Smooth muscle cell of trachea (primary cell): ENCODE measurements around the gene TAS1R3. TPM values are rescaled to one million over a fixed set of nuclear protein-coding genes. Genes with fewer than 3 reads are reported as not detected.

Experiments used
- total RNA-seq: library from RNA; depleted of rRNA; stranded (reverse); fragments of >200 nt; gene quantifications from 2 replicates; pipeline ENCODE4 v1.2.1, GENCODE V29; 2014

TAS1R3 gene
- total RNA-seq, result 0.15 and 0.50 TPM in 2 replicates

GRCh38 chr1:1331068-1331965 is at the start of gene TAS1R3:
TAS1R3 (plus strand) TSS chr1:1331280; CDS start chr1:1331346, 66 bp downstream.

DNA sequence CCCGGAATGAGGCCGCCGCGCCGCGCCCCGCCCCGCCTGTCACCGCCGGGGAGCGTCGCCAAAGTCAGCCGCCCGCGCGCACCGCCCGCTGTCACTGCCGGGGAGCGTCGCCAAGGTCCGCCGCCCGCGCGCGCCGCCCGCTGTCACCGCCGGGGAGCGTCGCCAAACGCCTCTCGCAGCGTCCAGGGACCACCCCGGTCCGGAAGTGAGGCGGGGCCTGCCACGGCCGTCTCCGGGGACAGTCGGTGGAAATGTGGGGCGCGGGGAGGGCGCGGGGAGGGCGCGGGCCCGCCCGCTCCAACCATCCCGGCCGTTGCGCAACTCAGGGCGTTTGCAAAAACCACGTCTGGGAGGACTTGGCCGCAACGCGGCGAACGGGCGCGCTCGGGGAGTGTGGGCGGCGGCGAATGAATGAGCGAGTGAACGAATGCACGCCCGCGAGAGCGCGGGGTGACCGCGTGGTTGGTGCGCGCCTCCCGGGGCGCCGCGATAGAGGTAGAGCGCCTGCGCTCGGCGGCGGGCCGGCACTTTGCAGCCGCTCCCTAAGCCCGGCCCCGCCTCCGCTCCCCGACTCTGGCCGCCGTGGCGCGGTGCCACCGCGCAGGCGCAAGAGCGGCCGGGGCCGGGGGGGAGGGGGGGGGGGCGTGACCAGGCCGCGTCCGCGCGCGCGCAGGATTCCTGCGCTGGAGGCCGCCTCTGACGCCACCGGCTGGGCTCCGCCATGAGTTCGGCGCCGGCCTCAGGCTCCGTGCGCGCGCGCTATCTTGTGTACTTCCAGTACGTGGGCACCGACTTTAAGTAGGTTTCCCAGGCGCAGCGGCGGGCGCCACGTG is 22.9 kb upstream of the TAS1R3 start, which contains the start of the genes ACAP3 and PUSL1:
ACAP3 (minus strand) TSS at position 8 of the 833 bp plus-strand sequence. CDS start 115 bp downstream, outside the sequence.
PUSL1 (plus strand) TSS at position 675 of the 833 bp plus-strand sequence; CDS start at position 722, 47 bp downstream.

DNA sequence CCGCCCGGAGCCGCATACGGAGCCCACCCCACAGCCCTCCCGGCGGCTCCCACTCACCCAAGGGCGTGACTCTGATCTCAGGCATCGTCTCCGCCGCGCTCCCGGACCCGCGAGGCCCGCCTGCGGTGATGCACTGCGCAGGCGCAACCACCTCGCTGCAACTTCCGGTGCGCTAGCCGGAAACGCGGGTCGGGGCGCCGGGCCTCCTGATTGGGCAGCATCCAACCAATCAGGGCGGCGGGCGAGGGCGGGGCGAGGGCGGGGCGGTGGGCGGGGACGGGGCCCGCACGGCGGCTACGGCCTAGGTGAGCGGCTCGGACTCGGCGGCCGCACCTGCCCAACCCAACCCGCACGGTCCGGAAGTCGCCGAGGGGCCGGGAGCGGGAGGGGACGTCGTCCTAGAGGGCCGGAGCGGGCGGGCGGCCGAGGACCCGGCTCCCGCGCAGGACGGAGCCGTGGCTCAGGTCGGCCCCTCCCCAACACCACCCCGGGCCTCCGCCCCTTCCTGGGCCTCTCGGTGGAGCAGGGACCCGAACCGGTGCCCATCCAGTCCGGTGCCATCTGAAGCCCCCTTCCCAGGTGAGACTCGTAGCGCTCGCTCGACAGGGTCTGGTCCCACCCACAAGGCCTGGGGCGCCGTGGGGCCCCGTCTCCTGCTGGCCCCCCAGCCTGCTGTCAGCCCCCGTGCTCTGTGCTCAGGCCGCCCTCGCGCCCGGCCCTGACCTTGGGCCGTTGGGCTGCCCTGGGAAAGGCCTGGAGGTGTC is 6.4 kb upstream of the TAS1R3 start, which contains the start of the genes CPTP and INTS11:
CPTP (plus strand) TSS at position 279 of the 764 bp plus-strand sequence. CDS start 2,109 bp downstream, outside the sequence.
INTS11 (minus strand) TSS at position 137 of the 764 bp plus-strand sequence; CDS start at position 85, 52 bp downstream.

GRCh38 chr1:1349256-1350012 is 18.4 kb downstream of the TAS1R3 start, which contains the start of gene DVL1:
DVL1 (minus strand) TSS chr1:1349418; CDS start chr1:1349065, 353 bp downstream.

DNA sequence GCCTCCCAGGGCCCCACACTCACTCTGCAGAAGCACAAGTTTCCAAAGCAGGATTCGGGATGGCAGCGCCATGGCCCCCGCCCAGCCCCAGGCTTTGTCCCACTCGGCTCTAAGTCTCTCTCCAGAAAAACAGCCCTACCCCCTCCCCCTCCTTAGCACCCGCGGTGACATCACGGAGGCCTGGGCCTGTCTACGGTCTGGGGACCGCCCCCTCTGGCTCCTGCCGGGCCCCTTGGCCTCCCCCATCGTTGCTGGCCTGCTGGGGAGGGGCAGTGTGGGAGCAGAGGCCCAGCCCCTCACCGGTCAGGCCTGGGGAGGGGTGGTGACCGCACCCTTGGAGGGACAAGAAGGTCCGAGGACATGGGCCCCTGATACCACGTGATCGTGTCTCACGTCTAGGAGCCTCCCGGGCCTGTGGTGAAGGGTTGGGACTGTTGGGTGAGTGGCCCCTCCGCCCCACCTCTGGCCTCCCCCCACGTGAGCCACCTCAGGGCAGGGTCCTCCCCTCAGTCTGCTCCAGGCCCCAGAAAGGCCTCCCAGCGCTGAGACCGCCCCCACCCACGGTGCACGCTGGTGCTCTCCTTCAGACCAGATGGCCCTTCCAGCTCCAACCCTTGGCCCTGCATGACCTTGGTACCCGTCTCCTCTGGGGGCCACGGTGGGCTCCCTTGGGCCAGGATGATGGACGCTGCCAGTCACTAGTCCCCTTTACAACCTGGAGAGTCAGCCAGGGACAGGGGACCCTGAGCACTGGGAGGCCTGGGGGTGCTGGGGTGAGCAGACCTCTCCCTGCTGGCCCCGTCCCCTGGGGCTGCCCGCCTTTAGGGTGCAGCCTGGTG is 27.6 kb downstream of the TAS1R3 start, which contains the start of gene MXRA8:
MXRA8 (minus strand) TSS at position 123 of the 839 bp plus-strand sequence; CDS start at position 72, 51 bp downstream.

GRCh38 chr1:1374929-1375662 is 44.0 kb downstream of the TAS1R3 start, which contains the start of gene AURKAIP1:
AURKAIP1 (minus strand) TSS chr1:1375207; CDS start chr1:1374756, 451 bp downstream.

Other genes with a start within 250 kb of the TAS1R3 start
- 5.0 and 5.4 TPM in 2 replicates for gene C1orf159, start 215.2 kb upstream of the TAS1R3 start, total RNA-seq
- gene TTLL10, start 157.4 kb upstream of the TAS1R3 start, total RNA-seq, result not detected in 2 replicates
- 0.33 and 0.44 TPM in 2 replicates for gene TNFRSF18, start 124.7 kb upstream of the TAS1R3 start, total RNA-seq
- gene TNFRSF4, start 117.1 kb upstream of the TAS1R3 start, total RNA-seq, result under 0.01 and 0.17 TPM in 2 replicates
- gene SDF4, start 99.3 kb upstream of the TAS1R3 start, total RNA-seq, result 137 and 202 TPM in 2 replicates
- gene B3GALT6, start 99.0 kb upstream of the TAS1R3 start, total RNA-seq, result 25.5 and 38.4 TPM in 2 replicates
- gene C1QTNF12, start 84.6 kb upstream of the TAS1R3 start, total RNA-seq, result 2.5 and 5.1 TPM in 2 replicates
- 48.3 and 110 TPM in 2 replicates for gene UBE2J2, start 57.4 kb upstream of the TAS1R3 start, total RNA-seq
- 2.5 and 4.3 TPM in 2 replicates for gene SCNN1D, start 50.8 kb upstream of the TAS1R3 start, total RNA-seq
- gene ACAP3, start 23.4 kb upstream of the TAS1R3 start, total RNA-seq, result 74.6 and 80.6 TPM in 2 replicates
- 18.2 and 30.3 TPM in 2 replicates for gene PUSL1, start 22.7 kb upstream of the TAS1R3 start, total RNA-seq
- gene INTS11, start 6.6 kb upstream of the TAS1R3 start, total RNA-seq, result 62.8 and 67.6 TPM in 2 replicates
- 8.9 and 22.3 TPM in 2 replicates for gene CPTP, start 6.5 kb upstream of the TAS1R3 start, total RNA-seq
- gene DVL1, start 18.1 kb downstream of the TAS1R3 start, total RNA-seq, result 81.9 and 138 TPM in 2 replicates
- 534 and 638 TPM in 2 replicates for gene MXRA8, start 27.3 kb downstream of the TAS1R3 start, total RNA-seq
- gene AURKAIP1, start 43.9 kb downstream of the TAS1R3 start, total RNA-seq, result 109 and 137 TPM in 2 replicates
- 140 and 163 TPM in 2 replicates for gene CCNL2, start 68.1 kb downstream of the TAS1R3 start, total RNA-seq
- 63.5 and 109 TPM in 2 replicates for gene MRPL20, start 76.0 kb downstream of the TAS1R3 start, total RNA-seq
- gene ANKRD65, start 90.0 kb downstream of the TAS1R3 start, total RNA-seq, result 2.8 and 4.2 TPM in 2 replicates
- gene VWA1, start 104.4 kb downstream of the TAS1R3 start, total RNA-seq, result 5.2 and 9.6 TPM in 2 replicates
- gene ATAD3C, start 118.4 kb downstream of the TAS1R3 start, total RNA-seq, result under 0.01 TPM in 1 of 2 replicates, not detected in the other
- 15.0 and 15.1 TPM in 2 replicates for gene ATAD3B, start 140.5 kb downstream of the TAS1R3 start, total RNA-seq
- 25.1 and 32.7 TPM in 2 replicates for gene ATAD3A, start 180.9 kb downstream of the TAS1R3 start, total RNA-seq
- gene TMEM240, start 209.3 kb downstream of the TAS1R3 start, total RNA-seq, result 4.5 and 5.5 TPM in 2 replicates
- 84.6 and 87.3 TPM in 2 replicates for gene SSU72, start 243.6 kb downstream of the TAS1R3 start, total RNA-seq